K562 (cell line): ENCODE measurements around the gene CCDC47. TPM values are rescaled to one million over a fixed set of nuclear protein-coding genes. Genes with fewer than 3 reads are reported as not detected.

ENCODE experiments used
- BRCA1 ChIP-seq, 2 experiments: fragments of 450-650 bp in 1 of 2; sonication (generic) in 1 of 2; formaldehyde crosslinking in 1 of 2; IDR thresholded peaks; 2 replicates each; pipeline versions ENCODE4 v1.5.0 to v1.6.1; 2017 to 2020; ENCODE audit warnings: mild to moderate bottlenecking in 1 of 2, missing genetic modification reagents in 1 of 2
- CBFA2T3 ChIP-seq: fragments of 450-650 bp; IDR thresholded peaks from 2 replicates; pipeline ENCODE4 v1.6.1; 2017
- CBFB ChIP-seq: sonication (generic); formaldehyde crosslinking; IDR thresholded peaks from 2 replicates; pipeline ENCODE4 v1.4.0; 2020; ENCODE audit warnings: mild to moderate bottlenecking, missing genetic modification reagents
- ESRRB ChIP-seq: fragments of 250-450 bp; sonication (Bioruptor Pico); IDR thresholded peaks from 2 replicates; pipeline ENCODE4 v1.5.0; 2020; ENCODE audit warnings: mild to moderate bottlenecking, moderate library complexity, borderline replicate concordance
- FOXJ3 ChIP-seq: sonication (generic); formaldehyde crosslinking; IDR thresholded peaks from 2 replicates; pipeline ENCODE4 v1.4.0; 2020; ENCODE audit warnings: mild to moderate bottlenecking, missing genetic modification reagents
- HLTF ChIP-seq: fragments of 450-650 bp; IDR thresholded peaks from 2 replicates; pipeline ENCODE4 v1.6.1; 2016
- NFYB ChIP-seq: IDR thresholded peaks from 2 replicates; pipeline ENCODE4 v1.6.1; 2011; ENCODE audit warnings: mild to moderate bottlenecking, moderate library complexity; ENCODE audit not compliant: insufficient read length; ENCODE audit errors: extremely low read depth
- NONO ChIP-seq, 2 experiments: fragments of 200-400 bp in 1 of 2; fragments of 450-650 bp in 1 of 2; formaldehyde crosslinking in 1 of 2; IDR thresholded peaks; 2 replicates each; pipeline ENCODE4 v1.6.1; 2017; ENCODE audit warnings: low read depth in 2 of 2, mild to moderate bottlenecking in 2 of 2, moderate library complexity in 2 of 2, low read length in 1 of 2
- NR2F6 ChIP-seq: fragments of 450-650 bp; formaldehyde crosslinking; IDR thresholded peaks from 2 replicates; pipeline ENCODE4 v1.4.0; 2020; ENCODE audit warnings: mild to moderate bottlenecking
- NUFIP1 ChIP-seq: fragments of 450-650 bp; IDR thresholded peaks from 2 replicates; pipeline ENCODE4 v1.6.1; 2018; ENCODE audit not compliant: partially characterized antibody
- POLR2H ChIP-seq: IDR thresholded peaks from 2 replicates; pipeline ENCODE4 v1.6.1; 2016; ENCODE audit warnings: missing genetic modification characterization, low read depth, mild to moderate bottlenecking, control low read depth, missing compliant biosample characterization, moderate library complexity
- RFX5 ChIP-seq: IDR thresholded peaks from 2 replicates; pipeline ENCODE4 v1.6.1; 2011; ENCODE audit warnings: low read depth, mild to moderate bottlenecking, improper control_type of control experiment, low read length
- SRSF1 ChIP-seq: fragments of 200-400 bp; formaldehyde crosslinking; IDR thresholded peaks from 2 replicates; pipeline ENCODE4 v1.6.1; 2017; ENCODE audit warnings: mild to moderate bottlenecking, low read depth, low read length, moderate library complexity
- STAG1 ChIP-seq: sonication (generic); formaldehyde crosslinking; IDR thresholded peaks from 2 replicates; pipeline ENCODE4 v1.5.0; 2020; ENCODE audit warnings: missing genetic modification reagents, borderline replicate concordance
- TEAD1 ChIP-seq, 2 experiments: fragments of 450-650 bp in 1 of 2; sonication (generic) in 1 of 2; formaldehyde crosslinking; IDR thresholded peaks; 2 replicates each; pipeline versions ENCODE4 v1.4.0 to v1.8.0; 2020 to 2022; ENCODE audit warnings: mild to moderate bottlenecking in 2 of 2, missing genetic modification reagents in 1 of 2
- TFAM ChIP-seq: fragments of 250-450 bp; sonication (Bioruptor Pico); conservative IDR thresholded peaks from 2 replicates; pipeline ENCODE4 v1.5.0; 2021; ENCODE audit warnings: mild to moderate bottlenecking, moderate library complexity
- THRAP3 ChIP-seq: fragments of 450-650 bp; IDR thresholded peaks from 2 replicates; pipeline ENCODE4 v1.6.1; 2016; ENCODE audit warnings: mild to moderate bottlenecking, inconsistent platforms, borderline replicate concordance
- ZNF324 ChIP-seq: fragments of 250-450 bp; sonication (Bioruptor Pico); IDR thresholded peaks from 2 replicates; pipeline ENCODE4 v1.4.0; 2020; ENCODE audit warnings: mild to moderate bottlenecking
- ZNF561 ChIP-seq: fragments of 450-650 bp; formaldehyde crosslinking; conservative IDR thresholded peaks from 2 replicates; pipeline ENCODE4 v1.4.0; 2020; ENCODE audit warnings: mild to moderate bottlenecking, moderate library complexity
- ZZZ3 ChIP-seq: fragments of 450-650 bp; IDR thresholded peaks from 2 replicates; pipeline ENCODE4 v1.6.1; 2016; ENCODE audit warnings: antibody characterized with exemption, mild to moderate bottlenecking, moderate library complexity
- polyA plus RNA-seq, 8 experiments: library from polyadenylated mRNA; depleted of rRNA in 4 of 8; stranded (reverse) in 5 of 8; unstranded in 3 of 8; fragments of >200 nt; fragmentation: Nextera tagmentation in 2 of 8; fragmentation: Illumina TruSeq in 1 of 8; extraction: Ambion mirVana in 2 of 8; extraction: Trizol in 1 of 8; gene quantifications; 2 replicates each; pipeline versions ENCODE4 v1.2.1 to v1.2.3, GENCODE V29; 2011 to 2014; ENCODE audit warnings: inconsistent platforms in 1 of 8, missing spikeins in 1 of 8
- total RNA-seq, 7 experiments: library from RNA; depleted of rRNA in 6 of 7; stranded (reverse); fragments of >200 nt in 6 of 7; fragmentation: Illumina TruSeq in 2 of 7; extraction: Trizol in 2 of 7; gene quantifications; 2 replicates each; pipeline versions ENCODE4 v1.2.1 to v1.2.3, GENCODE V29; 2011 to 2021; ENCODE audit warnings: low replicate concordance in 1 of 7
- TF ChIP-seq, protein P1 (sequence below): fragments of 450-650 bp; IDR thresholded peaks from 2 replicates; pipeline ENCODE4 v1.6.1; 2016; ENCODE audit warnings: antibody characterized with exemption
- TF ChIP-seq, protein P2 (sequence below): fragments of 250-450 bp; sonication (Bioruptor Pico); IDR thresholded peaks from 2 replicates; pipeline ENCODE4 v1.5.1; 2021; ENCODE audit warnings: mild to moderate bottlenecking
- TF ChIP-seq, protein P3 (sequence below): fragments of 250-450 bp; sonication (Bioruptor Pico); IDR thresholded peaks from 2 replicates; pipeline ENCODE4 v1.5.0; 2021; ENCODE audit warnings: mild to moderate bottlenecking, moderate library complexity

Gene CCDC47
- total and polyA plus RNA-seq, 9 of the 15 experiments (the other 6 are each of a cell fraction or from before 2014, with no cell fraction given): 15.5 to 162 (median 122) TPM

DNA sequence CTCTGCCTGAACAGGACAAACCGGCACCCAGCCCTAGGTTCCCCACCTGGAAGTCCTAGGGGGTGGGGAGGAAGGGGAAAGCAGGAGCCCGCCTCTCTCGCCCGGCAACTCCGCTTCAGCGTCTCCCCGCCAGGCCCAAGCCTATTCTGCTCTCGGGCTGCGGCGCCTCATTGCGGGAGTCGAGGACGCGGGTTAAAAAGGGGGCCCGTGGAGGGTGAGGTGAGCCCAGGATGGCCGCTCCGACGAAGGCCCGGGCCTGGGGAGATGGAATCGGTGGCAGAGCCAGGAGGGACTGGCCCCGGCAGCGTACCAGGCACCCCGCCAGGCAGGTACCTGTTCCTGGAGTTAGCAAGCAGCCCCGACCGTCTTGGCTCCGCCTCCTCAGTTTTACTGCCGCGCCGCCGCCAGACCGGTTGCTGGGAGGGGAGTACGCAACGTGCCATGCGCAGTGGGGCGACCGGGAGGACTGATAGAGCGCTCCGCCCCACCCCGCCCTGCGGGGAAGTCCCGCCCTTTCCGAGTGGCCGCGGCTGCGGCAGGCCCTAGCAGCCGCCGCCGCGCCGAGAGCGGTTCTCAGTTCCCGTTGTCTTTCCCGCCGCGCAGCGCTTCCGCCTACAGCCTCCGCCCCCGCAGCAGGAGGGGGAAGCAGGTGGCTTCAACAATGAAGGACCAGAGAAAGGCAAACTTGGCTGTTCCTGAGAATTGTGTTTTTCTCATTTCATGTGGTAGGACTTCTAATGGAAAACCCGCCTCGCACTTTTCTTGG lies 31.8 kb downstream of the CCDC47 start, which contains the start of gene STRADA (continued):
- TF ChIP-seq, protein P1, sequence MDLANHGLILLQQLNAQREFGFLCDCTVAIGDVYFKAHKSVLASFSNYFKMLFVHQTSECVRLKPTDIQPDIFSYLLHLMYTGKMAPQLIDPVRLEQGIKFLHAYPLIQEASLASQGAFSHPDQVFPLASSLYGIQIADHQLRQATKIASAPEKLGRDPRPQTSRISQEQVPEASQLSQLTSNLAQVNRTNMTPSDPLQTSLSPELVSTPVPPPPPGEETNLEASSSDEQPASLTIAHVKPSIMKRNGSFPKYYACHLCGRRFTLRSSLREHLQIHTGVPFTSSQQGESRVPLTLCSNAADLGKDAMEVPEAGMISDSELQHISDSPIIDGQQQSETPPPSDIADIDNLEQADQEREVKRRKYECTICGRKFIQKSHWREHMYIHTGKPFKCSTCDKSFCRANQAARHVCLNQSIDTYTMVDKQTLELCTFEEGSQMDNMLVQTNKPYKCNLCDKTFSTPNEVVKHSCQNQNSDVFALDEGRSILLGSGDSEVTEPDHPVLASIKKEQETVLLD: peak; percentile 47; the same call in 1 of the 2 replicates
- TF ChIP-seq STAG1 (CRISPR knock-in tag) (no peak), POLR2H (tag) (peak; percentile 70; the same call in 1 of the 2 replicates), RFX5 (no peak), ESRRB (CRISPR knock-in tag) (no peak), FOXJ3 (no peak), TFAM (CRISPR knock-in tag) (no peak), NR2F6 (no peak), ZNF561 (no peak), NONO (IDR thresholded peaks at IDR 0.05; ENCODE audit: low read depth in 2 of 2, low read length in 1 of 2) (no peak), ZZZ3 (no peak), NFYB (no peak), THRAP3 (0 out of 2 replicates have a peak, but pooled peaks have one; percentile 25), CBFA2T3 (no peak), BRCA1 (IDR thresholded peaks at IDR 0.05) (no peak), BRCA1 (CRISPR knock-in tag; IDR thresholded peaks at IDR 0.05) (no peak), ZNF324 (no peak), CBFB (0 out of 2 replicates have a peak, but pooled peaks have one; percentile 61), HLTF (peak; percentile 70; the same call in 1 of the 2 replicates), SRSF1 (no peak), TEAD1 (CRISPR knock-in tag; IDR thresholded peaks at IDR 0.05) (peak in 1 of 2 experiments; percentile 72; a peak in 2 of 4 replicates), NUFIP1 (no peak)
- TF ChIP-seq, protein P2, sequence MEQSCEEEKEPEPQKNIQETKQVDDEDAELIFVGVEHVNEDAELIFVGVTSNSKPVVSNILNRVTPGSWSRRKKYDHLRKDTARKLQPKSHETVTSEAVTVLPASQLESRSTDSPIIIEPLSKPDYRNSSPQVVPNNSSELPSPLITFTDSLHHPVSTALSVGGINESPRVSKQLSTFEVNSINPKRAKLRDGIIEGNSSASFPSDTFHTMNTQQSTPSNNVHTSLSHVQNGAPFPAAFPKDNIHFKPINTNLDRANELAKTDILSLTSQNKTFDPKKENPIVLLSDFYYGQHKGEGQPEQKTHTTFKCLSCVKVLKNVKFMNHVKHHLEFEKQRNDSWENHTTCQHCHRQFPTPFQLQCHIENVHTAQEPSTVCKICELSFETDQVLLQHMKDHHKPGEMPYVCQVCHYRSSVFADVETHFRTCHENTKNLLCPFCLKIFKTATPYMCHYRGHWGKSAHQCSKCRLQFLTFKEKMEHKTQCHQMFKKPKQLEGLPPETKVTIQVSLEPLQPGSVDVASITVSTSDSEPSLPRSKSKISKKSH (CRISPR knock-in tag): no peak
- TF ChIP-seq, protein P3, sequence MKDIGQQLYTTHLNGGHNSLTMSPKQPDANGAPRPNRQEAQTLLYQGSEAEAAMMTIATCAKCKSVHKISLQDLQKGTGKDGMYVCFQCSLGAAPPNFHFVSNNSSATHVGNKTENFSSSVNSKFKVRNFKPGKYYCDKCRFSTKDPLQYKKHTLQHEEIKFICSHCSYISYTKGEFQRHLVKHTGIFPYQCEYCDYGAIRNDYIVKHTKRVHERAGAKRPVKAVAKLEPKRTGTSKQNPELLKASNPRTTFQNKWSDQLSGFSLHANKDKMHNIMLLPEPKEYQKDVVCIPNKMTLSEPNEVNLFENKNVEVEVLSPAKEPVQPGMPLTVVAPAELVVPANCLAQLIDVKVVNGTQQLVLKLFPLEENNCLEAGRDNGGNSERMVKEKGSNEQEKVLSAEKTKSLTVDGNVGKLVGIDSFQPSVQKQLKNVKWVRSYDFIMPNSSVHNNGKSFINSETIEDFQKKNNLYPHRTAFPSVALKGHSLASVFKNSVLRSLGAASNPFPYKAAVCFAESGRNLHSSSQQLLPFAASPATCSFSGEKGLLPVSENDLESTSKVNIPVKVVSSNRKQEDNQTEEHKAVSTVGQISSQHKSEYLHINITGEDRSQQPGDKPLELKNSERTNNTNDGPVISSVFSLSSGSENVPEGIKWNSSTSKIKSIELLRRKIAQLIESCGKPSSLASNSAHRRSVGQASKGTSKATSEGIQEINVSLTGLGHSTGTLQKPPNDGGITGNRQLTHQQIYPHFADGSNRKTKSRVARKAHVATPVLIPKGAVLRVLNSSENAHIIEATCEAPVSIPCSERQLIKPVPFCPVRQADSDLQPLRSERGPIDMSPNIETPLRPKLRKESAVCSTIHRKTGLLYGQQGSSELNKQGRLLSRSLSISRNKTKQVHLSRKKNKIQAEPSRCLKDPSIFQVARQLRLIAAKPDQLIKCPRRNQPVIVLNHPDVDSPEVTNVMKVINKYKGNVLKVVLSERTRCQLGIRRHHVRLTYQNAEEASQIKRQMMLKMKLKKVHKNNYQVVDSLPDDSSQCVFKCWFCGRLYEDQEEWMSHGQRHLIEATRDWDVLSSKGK (CRISPR knock-in tag): no peak
